Measurements from ENCODE around the gene PRELID3B.

DNA sequence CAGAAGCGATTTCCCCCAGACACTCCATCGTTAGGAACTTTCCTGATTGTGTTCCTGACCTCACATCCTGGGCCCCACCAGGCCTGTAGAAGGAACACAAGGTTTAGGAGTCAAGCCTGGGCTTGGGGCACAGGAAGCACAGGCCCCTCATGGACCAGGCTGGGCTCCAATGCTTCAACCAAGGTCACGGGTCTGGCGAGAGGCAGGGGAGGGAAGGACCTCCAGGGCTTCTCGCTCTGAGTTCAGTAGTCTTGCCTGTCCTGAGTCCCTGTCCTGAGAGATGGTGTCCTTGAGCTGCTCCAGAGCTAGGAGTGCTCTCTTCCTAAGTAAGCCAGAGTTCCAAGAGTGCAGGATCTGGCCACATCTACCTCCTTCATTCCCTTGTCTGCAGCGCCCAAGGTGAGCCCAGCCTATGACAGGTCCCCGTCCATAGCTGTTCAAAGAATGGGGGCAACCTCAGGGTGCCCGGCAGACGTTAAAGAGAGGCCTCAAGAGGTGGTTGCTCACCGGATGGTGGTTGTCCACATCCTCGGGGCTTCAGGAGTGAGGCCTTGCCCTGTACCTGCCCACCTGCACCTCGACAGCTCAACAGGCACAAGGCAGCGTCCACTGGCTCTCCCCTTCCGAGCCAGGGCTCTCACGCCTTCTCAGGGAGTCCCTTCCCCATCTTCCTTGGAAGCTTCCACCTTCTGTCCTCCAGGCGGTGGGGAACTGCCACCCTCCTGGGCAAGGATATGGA, 24.9 kb downstream of the PRELID3B start:
- TF ChIP-seq, protein P1, sequence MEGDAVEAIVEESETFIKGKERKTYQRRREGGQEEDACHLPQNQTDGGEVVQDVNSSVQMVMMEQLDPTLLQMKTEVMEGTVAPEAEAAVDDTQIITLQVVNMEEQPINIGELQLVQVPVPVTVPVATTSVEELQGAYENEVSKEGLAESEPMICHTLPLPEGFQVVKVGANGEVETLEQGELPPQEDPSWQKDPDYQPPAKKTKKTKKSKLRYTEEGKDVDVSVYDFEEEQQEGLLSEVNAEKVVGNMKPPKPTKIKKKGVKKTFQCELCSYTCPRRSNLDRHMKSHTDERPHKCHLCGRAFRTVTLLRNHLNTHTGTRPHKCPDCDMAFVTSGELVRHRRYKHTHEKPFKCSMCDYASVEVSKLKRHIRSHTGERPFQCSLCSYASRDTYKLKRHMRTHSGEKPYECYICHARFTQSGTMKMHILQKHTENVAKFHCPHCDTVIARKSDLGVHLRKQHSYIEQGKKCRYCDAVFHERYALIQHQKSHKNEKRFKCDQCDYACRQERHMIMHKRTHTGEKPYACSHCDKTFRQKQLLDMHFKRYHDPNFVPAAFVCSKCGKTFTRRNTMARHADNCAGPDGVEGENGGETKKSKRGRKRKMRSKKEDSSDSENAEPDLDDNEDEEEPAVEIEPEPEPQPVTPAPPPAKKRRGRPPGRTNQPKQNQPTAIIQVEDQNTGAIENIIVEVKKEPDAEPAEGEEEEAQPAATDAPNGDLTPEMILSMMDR (conservative IDR thresholded peaks at IDR 0.05; ENCODE audit: low read depth, low read length): no peak
- TF ChIP-seq EZH2 (IDR thresholded peaks at IDR 0.05; ENCODE audit: low read length, unreplicated experiment): no peak
